SU-DHL-6 (cell line): ENCODE measurements around the gene CDH13.

Source experiments
- CTCF ChIP-seq: fragments of 200-600 bp; sonication (generic); IDR thresholded peaks from one replicate; pipeline ENCODE4 v1.5.1; 2017; ENCODE audit warnings: antibody characterized with exemption, mild to moderate bottlenecking, low read length, moderate library complexity; ENCODE audit not compliant: insufficient read depth, poor library complexity, severe bottlenecking
- EZH2phosphoT487 ChIP-seq: fragments of 200-600 bp; sonication (generic), shearing (Covaris generic); conservative IDR thresholded peaks from 2 replicates; pipeline ENCODE4 v1.6.1; 2018; ENCODE audit warnings: mild to moderate bottlenecking, antibody characterized with exemption, low read length, moderate library complexity, mixed read lengths

GRCh38 chr16:83826146-83826913 lies 1199.6 kb downstream of the CDH13 start:
- TF ChIP-seq CTCF (peak; percentile 80), EZH2phosphoT487 (no peak)
